GM21723 (cell line): ENCODE data around the gene GCK.

Experiments used
- ATAC-seq: cut with Tn5 transposase; IDR thresholded peaks from one replicate; pipeline ENCODE4 v1.9.1; 2021; ENCODE audit warnings: mild to moderate bottlenecking, moderate library complexity; ENCODE audit not compliant: unreplicated experiment

The GCK gene

DNA sequence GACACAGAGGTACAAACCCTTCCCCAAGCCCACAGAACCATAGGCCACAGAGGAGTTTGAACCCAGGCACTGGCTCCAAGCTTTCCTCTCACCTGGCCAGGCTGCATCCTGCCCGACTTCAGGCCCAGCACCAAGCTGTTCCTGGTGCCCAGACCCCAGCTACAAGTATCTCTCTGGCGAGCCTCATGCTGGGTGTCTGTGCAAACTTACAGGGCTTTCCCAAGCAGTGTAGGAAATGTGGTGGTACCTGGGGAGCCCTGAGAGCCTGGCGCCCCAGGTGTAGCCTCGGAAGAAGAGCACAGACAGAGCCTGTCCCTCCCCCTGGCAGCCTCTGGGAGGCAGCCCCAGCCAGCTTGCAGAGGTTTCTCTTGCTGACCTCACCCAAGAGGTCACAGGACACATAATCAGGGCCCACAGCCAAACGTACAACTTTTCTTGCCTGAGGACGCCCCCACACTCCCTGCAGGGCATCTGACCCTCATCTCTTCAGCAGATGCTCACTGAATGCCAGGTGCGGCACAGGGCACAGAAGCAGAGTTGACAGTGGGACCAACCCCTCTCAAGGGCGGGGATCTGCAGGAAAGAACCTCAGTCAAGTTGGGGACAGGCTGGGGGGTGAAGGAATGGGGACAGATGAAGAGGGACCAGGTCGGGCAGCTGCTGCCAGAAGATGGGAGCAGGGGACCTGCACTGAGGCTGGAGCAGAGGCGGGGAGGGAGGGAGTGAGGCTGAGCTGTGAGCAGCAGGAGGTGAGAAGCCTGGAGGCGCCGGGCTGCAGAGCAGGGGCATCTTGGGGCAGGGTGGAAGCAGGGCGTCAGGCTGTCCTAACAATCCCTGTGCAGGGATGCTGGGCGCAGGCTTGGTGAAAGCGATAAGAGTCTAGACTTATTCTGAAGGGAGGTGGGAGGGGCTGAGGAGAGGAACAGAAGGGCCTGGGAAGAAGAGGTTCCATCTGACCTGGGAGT is 31.8 kb downstream of the GCK start:
- ATAC-seq: no peak

DNA sequence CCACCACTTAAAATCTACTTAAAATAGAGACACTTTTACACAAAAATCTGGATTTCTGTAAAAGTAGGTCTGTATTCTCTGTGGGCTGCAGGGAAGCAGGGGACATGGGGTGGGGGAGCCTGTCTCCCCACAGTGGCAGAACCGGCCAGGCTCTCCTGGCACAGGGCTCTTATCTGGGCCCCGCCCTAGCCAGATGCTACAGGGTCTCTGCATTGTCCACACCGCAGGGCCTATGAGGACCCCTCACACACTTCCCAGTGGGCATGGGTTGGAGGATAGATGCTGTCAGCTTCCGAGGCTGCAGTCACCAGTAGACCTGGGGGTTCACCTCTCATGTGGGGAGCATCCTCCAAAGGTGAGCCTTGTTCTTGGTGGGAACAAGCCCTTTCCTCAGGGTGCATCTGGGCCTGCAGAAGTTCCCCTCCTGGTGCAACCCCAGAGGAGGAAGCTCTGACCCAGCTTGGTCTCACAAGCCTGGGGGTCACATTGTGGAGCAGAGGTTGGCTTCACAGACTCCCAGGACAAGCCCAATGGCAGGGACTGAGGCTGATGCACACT is 32.7 kb downstream of the GCK start:
- ATAC-seq: no peak

DNA sequence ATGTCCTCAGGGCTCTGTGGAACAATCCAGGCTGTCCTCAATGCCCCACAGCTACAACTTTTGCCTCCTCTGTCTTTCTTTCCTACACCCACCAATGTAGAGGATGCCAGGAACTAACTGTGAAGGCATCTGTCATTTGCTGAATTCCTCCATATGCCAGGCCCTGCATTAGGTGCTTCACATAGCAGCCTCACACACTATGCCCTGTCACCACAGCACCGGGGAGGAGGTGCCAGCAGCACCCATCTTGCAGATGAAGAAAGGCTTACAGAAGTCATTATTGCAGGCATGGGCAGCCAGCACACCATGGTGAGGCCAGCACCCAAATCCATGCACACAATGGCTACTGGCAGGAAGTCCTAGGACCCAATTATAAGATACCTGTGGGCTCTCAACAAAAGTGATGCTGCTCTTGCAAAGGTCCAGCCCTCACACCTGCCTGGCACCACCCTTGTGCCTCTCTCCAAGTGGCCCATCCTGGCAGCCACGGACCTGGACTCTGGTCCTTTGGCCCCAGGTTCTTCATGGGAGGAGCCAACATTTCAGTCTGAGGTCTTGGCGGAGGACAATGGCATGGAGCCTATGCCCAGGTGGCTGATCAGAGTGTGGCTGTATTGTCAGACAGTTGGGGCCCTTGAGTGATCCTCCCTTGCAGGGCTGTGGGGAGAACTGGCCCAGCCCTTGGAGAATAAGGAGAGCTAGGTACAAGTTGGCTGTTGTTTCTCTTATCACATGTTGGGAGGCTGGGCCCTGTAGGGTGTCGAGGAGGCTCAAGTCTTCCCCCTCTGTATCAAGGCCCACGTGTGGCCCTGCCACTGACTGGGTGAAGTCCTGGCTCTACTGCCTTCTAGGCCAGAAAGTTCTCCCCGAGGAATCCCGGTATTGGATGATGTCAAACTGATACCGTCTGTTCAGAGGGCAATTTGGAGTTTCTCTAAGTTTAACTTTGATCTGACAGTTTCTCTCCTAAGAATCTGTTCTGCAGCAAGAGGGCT is 33.8 kb downstream of the GCK start:
- no peak for ATAC-seq

DNA sequence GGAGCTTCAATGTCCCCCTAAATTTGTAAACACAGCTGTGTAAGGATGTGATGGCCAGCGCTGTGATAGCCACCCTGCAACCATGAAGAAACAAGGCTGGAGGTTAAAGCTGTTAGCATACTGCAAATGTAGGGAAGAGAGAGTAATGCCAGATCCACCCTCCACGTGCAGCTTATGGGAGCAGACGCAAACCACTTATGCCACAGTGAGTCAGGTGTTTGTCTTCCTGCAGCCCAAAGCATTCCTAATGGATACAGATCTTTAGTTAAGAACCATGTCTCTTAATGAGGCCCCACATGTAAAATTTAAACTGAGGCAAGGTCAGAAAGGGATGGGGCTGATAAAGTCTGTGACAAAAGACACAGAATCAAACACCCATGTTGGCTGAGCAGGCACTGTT is 34.5 kb downstream of the GCK start:
- ATAC-seq: no peak

DNA sequence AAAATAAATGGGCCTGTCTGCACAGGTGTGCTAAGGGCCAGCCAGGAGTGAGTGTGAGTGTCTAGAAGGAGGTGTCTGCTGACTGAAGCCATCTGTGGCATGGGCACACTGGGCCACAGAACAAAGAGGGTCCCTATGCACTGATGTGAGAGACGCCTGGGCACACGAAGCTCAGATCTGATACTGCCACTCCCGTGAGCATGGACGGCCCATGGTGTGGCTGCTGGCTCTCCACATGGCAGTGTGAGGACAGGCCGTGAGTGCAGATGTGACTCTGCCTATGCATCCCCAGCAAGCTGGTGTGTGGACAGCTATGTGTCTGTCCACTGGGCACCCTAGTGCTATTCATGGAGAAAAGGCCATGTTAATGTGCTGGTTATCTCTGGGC is 35.3 kb downstream of the GCK start:
- ATAC-seq: no peak

DNA sequence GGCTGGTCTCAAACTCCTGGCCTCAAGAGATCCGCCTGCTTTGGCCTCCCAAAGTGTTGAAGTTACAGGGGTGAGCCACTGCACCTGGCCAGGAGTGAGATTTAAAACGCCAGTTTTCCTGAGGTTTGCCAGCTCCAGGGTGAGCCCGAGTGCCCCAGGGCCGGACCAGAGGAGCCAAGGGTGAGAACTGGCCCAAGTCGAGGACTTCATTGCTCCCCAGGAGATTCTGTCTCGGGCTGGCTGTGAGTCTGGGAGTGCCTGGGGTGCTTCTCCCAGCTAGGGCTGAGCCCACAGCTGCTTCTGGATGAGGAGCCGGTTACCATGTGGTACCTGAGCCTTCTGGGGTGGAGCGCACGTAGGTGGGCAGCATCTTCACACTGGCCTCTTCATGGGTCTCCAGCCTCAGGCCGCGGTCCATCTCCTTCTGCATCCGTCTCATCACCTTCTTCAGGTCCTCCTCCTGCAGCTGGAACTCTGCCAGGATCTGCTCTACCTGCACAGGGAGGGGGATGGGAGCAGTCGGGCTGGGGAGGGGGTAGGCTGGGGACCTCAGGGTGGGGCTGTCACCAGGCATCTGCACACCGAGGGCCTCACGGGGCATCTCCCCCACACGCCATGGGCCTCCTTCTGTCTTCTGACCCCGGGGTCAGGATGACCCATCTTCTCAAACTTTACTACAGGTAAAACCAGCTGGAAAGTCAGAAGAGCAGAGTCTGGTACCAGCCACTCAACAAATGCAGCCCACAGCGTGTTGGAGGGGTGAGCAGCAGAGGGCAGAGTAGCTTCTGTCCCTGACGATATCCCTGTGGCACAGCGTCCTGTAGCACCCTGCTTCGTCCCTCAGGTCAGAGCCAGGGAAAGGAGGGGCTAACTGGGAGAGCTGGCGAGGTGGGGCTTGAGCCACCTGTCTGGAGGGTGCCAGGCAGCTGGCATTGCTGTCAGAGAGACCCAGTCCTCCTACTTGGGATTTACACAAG is 36.0 kb downstream of the GCK start:
- no peak for ATAC-seq

DNA sequence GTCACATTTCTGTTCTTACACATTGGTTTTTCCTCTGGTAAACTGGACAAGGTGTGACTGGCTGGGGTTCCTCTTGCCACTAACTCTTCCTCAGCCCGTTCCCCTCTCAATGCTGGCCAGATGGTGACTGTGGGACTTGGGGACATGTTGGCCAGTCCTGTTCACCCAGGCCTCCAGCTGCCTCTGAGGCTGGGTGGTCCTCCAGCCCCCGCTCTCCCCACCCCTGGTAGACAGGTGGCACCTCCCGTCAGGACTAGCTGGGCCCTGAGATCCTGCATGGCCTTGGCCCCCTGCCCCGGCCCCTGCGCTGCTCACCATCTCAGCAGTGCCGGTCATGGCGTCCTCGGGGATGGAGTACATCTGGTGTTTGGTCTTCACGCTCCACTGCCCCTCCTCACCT is 37.3 kb downstream of the GCK start:
- no peak for ATAC-seq

DNA sequence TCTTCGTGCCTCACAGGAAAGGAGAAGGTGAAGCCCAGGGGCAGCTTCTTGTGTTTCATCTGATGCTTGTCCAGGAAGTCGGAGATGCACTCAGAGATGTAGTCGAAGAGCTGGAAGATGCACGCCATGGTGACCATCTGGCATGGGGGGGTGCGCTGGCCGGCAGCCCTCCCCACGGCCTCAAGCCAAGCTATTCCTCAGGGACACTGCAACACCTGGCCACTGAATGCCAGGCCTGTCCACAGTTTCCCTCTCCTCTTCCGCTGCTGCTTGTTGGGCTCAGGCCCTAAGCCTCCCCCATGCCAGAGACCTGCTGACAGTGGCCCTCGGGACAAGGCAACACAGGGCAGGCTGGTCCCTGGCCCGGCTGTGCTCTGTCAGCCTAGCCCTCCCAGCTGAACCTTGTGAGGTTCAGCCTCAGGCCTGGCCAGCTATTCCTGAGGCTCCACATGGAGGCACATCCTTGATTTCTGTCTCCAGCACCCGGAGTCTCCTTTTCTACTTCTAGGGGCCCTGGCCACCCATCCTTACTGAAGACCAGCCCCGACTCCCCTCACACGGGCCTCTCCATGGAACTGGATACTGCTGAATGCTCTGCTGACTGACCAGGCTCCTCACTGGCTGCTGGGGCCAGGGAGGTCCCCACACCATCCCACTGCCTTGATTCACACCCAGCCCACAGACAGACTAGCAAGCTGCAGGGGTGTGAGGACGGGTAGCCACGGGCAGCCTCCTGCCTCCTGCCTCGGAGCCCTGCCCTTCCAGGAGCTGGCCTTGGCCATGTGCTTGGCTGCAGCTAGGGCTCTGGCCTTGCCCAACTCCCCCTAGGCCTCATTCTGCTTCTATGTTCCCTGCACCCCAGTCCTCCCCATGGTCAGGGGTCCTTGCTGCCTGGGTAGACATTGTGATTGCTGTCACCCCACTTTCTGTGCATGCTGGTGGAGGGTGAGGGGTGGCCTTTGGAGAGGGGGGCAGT is 38.0 kb downstream of the GCK start:
- no peak for ATAC-seq

DNA sequence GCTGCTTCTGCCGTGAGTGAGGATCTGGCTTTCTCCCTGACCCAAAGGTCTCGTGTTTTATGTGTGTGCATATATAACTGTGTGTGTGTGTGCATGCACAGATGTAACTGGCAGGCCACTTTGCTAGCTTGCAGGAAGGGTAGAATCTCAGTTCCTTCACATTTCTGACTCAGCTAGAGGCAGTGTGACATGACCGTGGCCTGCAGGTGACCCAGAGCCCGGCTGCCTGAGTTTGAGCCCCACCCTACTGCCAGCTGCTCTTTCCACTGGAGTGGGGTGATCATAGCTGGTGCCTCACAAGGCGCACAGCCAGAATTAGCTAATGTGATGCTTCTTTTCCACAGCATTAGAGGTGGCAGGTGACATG is 38.8 kb downstream of the GCK start:
- peak; percentile 62 for ATAC-seq

DNA sequence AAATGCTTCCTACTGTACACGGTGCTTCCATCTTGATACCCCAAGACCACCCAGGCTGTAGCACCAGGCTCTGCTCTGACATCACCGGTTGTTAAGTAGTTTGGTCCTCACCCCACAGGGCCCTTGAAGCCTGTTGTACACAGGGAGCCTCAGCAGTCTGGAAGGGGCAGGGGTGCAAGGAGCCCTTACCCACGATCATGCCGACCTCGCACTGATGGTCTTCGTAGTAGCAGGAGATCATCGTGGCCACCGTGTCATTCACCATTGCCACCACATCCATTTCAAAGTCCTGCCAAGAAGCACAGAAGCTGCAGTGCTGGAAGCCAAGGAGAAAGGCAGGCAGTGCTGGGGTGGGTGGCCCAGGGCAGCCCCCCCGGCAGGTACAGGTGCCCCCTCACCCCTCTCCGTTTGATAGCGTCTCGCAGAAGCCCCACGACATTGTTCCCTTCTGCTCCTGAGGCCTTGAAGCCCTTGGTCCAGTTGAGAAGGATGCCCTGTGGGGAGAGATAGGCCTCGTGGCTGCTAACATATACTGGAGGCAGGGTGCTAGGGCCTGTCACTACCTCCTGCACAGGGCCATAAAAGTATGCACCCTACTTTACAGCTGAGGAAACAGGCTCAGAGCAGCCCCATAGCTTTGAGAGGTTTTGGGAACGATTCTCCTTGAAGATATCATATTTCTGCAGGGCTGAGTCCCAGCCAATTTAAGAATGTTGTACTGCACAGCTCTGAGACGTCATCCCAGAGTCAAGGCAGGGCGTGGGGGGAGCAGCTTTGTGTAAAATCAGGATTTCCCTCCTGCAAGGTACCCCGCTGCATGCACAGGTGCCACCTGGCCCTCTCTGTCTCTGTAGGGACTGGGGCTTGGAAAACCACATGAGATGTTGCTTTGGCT is 39.4 kb downstream of the GCK start:
- no peak for ATAC-seq

DNA sequence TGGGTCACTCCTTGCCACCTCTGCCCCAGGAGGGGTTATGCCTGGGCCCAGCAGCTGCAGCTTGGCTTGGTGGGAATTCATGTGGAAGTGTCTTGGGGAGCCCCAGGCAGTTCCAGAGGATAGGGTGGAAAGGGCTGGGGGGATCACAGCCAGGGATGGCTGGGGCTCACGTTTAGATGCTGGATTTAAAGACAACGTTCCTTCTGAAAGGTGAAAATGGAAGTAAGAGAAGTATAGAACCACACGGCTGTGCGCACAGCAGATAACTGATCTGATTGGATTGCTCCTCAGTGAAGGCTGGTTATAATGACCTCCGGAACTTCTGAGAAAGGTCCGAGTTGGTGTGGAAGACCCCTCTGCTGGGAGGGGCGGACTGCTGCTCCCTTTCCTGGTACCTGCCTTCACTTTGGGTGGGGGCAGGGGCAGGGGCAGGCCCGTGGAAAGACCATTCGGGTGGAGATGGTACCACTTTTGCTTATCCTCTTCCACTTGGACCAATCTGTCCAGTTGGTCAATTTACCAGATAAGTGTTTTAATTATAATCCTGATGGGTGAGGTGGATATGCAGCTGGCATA is 40.2 kb downstream of the GCK start:
- no peak for ATAC-seq

DNA sequence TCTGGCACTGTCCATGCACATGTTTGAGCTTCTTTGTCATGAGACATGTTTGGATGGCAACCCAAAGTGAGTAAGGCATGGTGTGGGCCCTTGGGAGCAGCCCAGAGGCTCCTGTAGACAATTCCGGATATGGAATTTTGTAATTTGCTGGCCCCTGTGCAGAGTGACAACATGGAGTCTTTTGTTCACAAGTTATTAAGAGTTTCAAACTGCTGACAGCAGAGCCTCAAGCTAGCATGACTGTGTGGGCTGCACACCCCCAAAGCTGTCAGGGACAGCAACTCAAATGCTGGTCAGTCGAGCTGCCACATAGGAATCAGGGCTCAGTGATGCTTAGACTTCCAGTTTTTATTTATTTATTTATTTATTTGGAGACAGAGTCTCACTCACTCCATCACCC is 41.1 kb downstream of the GCK start:
- ATAC-seq: no peak

DNA sequence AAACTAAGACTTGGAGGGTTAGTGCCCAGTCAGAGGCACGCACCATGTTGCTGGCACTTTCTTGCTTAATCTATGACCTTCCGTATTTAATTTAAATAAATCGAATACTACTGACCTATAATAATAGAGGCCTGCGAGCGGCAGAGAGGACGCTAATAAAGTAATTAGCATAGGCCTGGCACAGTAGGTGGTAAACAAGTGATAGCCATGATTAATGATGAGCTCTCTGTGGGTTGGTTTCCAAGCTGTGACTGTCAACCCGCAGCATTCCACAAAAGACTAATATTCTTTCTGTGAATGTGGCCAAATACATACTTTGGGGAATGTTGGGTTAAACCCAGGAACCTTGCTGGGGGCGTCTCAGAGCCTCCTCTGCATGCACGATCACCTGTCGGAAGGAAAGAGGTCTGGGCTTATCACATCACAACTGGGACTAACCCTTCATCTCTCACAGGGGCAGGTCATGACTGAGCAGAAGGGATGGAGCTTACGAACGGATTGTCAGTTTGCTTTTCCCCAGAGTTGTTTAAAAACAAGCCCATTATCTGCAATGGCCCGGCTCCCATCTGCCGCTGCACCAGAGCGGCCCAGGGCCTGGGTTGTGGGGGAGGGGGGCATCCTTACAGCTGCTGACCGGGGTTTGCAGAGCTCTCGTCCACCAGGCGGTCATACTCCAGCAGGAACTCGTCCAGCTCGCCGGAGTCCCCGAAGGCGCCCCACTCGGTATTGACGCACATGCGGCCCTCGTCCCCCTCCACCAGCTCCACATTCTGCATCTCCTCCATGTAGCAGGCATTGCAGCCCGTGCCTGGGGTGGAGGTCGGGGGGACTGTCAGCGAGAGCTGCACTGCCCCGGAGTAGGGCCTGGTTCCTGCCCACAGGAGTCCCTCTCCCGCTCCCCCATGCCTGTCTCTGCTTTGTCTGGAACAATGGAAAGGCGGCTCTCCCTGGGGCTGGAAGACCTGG is 41.9 kb downstream of the GCK start:
- ATAC-seq: no peak

DNA sequence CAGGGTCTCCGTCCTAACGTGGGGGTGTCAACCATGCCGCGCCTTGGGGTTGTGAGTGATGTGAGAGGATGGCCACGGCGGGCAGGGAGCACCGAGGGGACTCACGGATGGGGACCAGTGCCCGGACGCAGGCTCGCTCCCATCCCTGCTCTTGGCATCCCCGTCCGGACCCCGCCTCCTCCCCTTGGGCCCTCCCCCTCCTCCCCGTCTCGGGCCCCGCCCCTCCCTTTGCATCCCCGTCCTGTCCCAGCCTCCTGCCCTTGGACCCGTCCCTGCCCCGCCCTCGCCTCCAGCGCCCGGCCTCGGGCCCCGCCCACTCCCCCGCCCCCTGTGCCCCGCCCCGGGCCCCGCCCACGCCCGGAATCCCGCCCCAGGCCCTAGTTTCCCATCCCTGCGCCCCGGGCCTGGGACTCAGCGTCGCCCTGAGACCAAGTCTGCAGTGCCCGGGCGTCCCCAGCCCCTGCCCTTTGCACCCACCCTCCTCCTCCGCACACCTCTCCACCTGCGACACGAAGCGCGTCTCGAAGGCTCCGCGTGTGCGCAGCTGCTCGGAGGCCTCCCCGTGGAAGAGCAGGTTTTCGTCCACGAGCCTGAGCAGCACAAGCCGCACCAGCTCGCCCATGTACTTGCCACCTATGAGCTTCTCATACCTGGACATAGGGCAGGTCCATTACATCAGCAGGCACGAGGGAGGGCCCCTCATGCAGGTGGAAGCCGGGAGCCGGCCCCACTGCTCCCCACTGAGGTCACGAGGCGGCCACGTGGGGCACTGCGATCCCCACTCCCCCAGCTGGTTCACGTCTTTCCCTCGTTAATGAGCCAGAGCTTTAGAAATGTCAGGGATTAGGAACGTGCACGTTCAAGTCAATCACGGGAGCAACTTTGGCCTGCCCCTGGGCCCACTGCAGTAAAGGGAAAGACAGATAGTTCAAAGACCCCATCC is 43.0 kb downstream of the GCK start:
- no peak for ATAC-seq

DNA sequence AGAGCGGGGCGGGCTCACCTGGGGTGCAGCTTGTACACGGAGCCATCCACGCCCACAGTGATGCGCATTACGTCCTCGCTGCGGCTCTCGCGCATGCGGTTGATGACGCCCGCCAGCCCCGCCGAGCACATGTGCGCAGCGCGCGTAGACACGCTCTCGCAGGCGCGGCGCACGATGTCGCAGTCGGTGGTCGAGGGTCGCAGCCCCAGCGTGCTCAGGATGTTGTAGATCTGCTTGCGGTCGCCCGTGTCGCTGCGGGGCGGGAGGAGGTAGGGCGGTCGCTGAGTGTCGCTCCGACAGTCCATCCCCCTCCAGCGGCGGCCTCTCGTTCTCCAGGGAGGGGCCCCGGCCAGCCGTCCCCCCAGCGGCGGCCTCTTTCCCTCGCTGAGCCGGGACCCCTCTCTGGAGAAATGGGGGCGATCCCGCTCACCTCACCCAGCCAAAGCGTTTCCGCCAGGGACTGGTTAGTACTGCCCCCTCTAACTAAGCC is 43.7 kb downstream of the GCK start:
- no peak for ATAC-seq
